Activated CD8-positive, alpha-beta memory T cell treated with anti-CD3 and anti-CD28 coated beads, Interleukin-2, amount 10 ng/mL, durations not matched to agents 7 days and 5 days (primary cell): ENCODE data around the gene RAD51D. TPM values are rescaled to one million over a fixed set of nuclear protein-coding genes. Genes with fewer than 3 reads are reported as not detected.
"Not testable (repeated sequence)": the region's sequence is repeated elsewhere in the genome, so short reads cannot be mapped to it uniquely, and the experiment has no call there.

ENCODE experiments used
- ATAC-seq: fragments of 150-1000 bp; cut with Tn5 transposase; one replicate; pipeline ENCODE4 v1.10.0; 2021; ENCODE audit warnings: moderate library complexity
- CTCF ChIA-PET: fragments of 350-600 bp; sonication (Branson Sonifier 250); formaldehyde crosslinking; loops from one replicate; lab custom pipeline; 2021; ENCODE audit warnings: antibody characterized with exemption; lab: Charles Lee
- DNase-seq: peaks from one replicate; pipeline ENCODE4 v3.0.0-alpha.2; 2020
- H3K27ac Mint-ChIP-seq: one replicate; pipeline ENCODE4 v1.8.0; 2021; ENCODE audit warnings: mild to moderate bottlenecking, mixed read lengths
- H3K27me3 Mint-ChIP-seq: one replicate; pipeline ENCODE4 v1.8.0; 2021; ENCODE audit warnings: mixed read lengths
- H3K36me3 Mint-ChIP-seq: one replicate; pipeline ENCODE4 v1.8.0; 2021; ENCODE audit warnings: mild to moderate bottlenecking, mixed read lengths
- H3K4me1 Mint-ChIP-seq: one replicate; pipeline ENCODE4 v1.8.0; 2021; ENCODE audit warnings: mixed read lengths
- H3K4me3 Mint-ChIP-seq: one replicate; pipeline ENCODE4 v1.8.0; 2021; ENCODE audit warnings: mild to moderate bottlenecking, moderate library complexity, mixed read lengths
- H3K9me3 Mint-ChIP-seq: one replicate; pipeline ENCODE4 v1.8.0; 2022; ENCODE audit warnings: low read depth, mixed read lengths
- total RNA-seq, 2 experiments: library from RNA; stranded (reverse); gene quantifications; one replicate each; pipeline ENCODE4 v1.2.3, GENCODE V29; 2021

Gene RAD51D
- total RNA-seq, 2 experiments from 2014 or later: 34.0 to 43.0 TPM

DNA sequence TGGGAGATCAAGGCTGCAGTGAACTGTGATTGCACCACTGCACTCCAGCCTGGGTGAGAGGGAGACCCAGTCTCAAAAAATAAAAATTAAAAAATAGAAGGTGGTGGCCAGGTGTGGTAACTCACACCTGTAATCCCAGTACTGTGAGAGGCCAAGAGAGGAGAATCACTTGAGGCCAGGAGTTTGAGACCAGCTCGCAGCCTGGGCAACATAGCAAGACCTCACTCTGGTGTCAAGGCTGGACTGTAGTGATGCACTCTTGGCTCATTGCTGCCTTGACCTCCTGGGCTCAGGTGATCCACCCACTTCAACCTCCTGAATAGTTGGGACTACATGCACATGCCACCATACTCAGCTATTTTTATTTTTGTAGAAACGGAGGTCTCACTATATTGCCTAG is 69.5 kb downstream of the RAD51D start:
- CTCF ChIA-PET: interaction anchor here (0.9 to 1.5 kb wide), 3 partner anchors 13 to 40 kb away, joined by 3 read pairs; no protein-coding TSS in a partner anchor
- peak overlapping the region; percentile 55 for H3K27ac Mint-ChIP-seq
- no peak for DNase-seq

DNA sequence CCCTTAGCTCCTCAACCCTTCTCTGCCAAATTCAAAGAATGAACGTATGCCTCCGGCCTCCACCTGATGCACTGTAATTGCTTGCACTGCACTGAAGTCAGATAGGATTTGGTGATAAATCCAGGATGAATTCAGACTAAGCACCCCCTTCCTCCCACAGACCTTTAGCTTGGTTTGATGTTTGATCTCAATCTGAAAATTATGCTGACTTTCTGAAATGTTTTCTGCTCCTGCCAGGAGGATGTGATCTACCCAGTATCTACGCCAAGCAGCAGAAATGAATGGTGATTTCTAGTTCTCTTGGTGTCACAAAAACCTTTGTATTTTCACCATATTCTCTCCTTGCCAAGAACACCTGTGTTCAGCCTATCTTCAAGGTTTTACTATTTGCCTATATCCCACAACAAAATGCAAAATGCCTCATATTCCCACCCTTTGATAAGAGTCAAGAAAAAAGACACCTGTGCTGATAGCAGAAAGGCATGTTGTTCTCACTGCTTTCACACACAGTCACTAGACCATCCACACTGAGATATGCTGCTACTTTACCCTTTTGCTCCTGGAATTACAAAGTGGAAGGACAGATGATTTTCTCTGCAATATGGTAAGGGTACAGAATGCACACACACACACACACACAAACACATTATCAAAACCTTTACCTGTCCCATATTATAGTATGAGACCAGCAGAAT is 70.8 kb downstream of the RAD51D start:
- no peak for DNase-seq
- H3K4me1 Mint-ChIP-seq: peaks cover 71% of the 10 kb centered on the region

More for the DNA sequence above, 69.5 kb downstream of the RAD51D start:
- peaks cover 18% of the 10 kb centered on the region for H3K36me3 Mint-ChIP-seq
- no peak for ATAC-seq
- no peaks in the 10 kb centered on the region for H3K9me3 Mint-ChIP-seq
- peaks cover 67% of the 10 kb centered on the region for H3K4me1 Mint-ChIP-seq
- no peak overlapping the region for H3K4me3 Mint-ChIP-seq
- H3K27me3 Mint-ChIP-seq: no peaks in the 10 kb centered on the region

GRCh38 chr17:35046740-35047283 is 72.8 kb downstream of the RAD51D start:
- peaks cover 60% of the 10 kb centered on the region for H3K4me1 Mint-ChIP-seq
- H3K27me3 Mint-ChIP-seq: no peaks in the 10 kb centered on the region
- H3K27ac Mint-ChIP-seq: peak overlapping the region; percentile 98
- CTCF ChIA-PET: interaction anchor here (0.9 to 2.7 kb wide), 12 partner anchors 11 to 72 kb away, joined by 3 to 13 read pairs (median 5); partner anchors contain the start of genes RAD51D and RFFL
- DNase-seq (peak; percentile 86), ATAC-seq (peak; percentile 96)
- no peaks in the 10 kb centered on the region for H3K9me3 Mint-ChIP-seq
- H3K36me3 Mint-ChIP-seq: peaks cover 13% of the 10 kb centered on the region
- H3K4me3 Mint-ChIP-seq: peak overlapping the region; percentile 83

More for the DNA sequence above, 70.8 kb downstream of the RAD51D start:
- CTCF ChIA-PET: interaction anchor here (1.3 kb wide), 1 partner anchor 41 kb away, joined by 3 read pairs; no protein-coding TSS in a partner anchor
- H3K36me3 Mint-ChIP-seq: peaks cover 13% of the 10 kb centered on the region
- H3K9me3 Mint-ChIP-seq: no peaks in the 10 kb centered on the region
- no peaks in the 10 kb centered on the region for H3K27me3 Mint-ChIP-seq
- peak overlapping the region; percentile 40 for H3K27ac Mint-ChIP-seq
- no peak for ATAC-seq
- H3K4me3 Mint-ChIP-seq: no peak overlapping the region

DNA sequence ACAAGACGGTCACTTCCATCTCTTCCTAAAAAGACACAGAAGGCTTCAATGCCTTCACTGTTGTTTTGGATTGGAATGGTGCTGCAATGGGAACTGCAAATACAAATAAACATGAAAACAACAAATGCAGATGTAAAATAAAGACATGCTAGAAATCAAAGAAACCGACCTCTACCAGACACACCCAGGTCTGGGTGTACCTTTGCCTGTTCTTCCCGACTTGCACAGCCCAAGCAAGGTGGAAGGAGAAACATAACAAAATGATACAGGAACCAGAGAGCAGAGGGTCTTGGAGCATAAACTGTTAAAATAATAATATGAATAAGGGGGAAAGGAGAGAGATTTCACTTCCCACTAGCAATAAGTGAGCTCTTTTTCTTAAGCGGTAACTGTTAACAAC is 73.4 kb downstream of the RAD51D start:
- CTCF ChIA-PET: interaction anchor here (0.9 to 2.7 kb wide), 9 partner anchors 10 to 64 kb away, joined by 3 to 13 read pairs (median 5); partner anchors contain the start of gene RFFL
- DNase-seq (no peak), ATAC-seq (peak; percentile 1)
- H3K9me3 Mint-ChIP-seq: no peaks in the 10 kb centered on the region
- peak overlapping the region; percentile 83 for H3K4me3 Mint-ChIP-seq
- H3K4me1 Mint-ChIP-seq: peaks cover 54% of the 10 kb centered on the region
- H3K36me3 Mint-ChIP-seq: peaks cover 17% of the 10 kb centered on the region
- no peaks in the 10 kb centered on the region for H3K27me3 Mint-ChIP-seq
- H3K27ac Mint-ChIP-seq: peak overlapping the region; percentile 98

- ATAC-seq, H3K9me3 Mint-ChIP-seq: not testable (repeated sequence)
- peaks cover 50% of the 10 kb centered on the region for H3K4me1 Mint-ChIP-seq
Observed at GRCh38 chr17:35045458-35045979, 74.1 kb downstream of the RAD51D start.

GRCh38 chr17:35044181-35044580 is 75.5 kb downstream of the RAD51D start:
- no peaks in the 10 kb centered on the region for H3K9me3 Mint-ChIP-seq
- H3K4me1 Mint-ChIP-seq: peaks cover 46% of the 10 kb centered on the region
- no peaks in the 10 kb centered on the region for H3K27me3 Mint-ChIP-seq
- ATAC-seq (no peak), DNase-seq (no peak)
- H3K27ac Mint-ChIP-seq: no peak overlapping the region
- CTCF ChIA-PET: interaction anchor here (1.1 kb wide), 1 partner anchor 46 kb away, joined by 4 read pairs; no protein-coding TSS in a partner anchor
- peaks cover 23% of the 10 kb centered on the region for H3K36me3 Mint-ChIP-seq
- H3K4me3 Mint-ChIP-seq: no peak overlapping the region

More at GRCh38 chr17:35045458-35045979, 74.1 kb downstream of the RAD51D start:
- Mint-ChIP-seq H3K27ac (peak overlapping the region; percentile 98), H3K36me3 (peaks cover 21% of the 10 kb centered on the region), H3K4me3 (peak overlapping the region; percentile 83)
- CTCF ChIA-PET: interaction anchor here (1.2 to 2.7 kb wide), 2 partner anchors 23 to 44 kb away, joined by 6 to 13 read pairs; no protein-coding TSS in a partner anchor
- DNase-seq, H3K27me3 Mint-ChIP-seq: not testable (repeated sequence)

Other genes with a start within 250 kb of the RAD51D start
- 1 to 10 TPM; 1.9 to 2.4 TPM for gene CCT6B, start 158.4 kb downstream of the RAD51D start, total RNA-seq
- 10 to 100 TPM; 27.7 to 32.7 TPM for gene ZNF830, start 158.3 kb downstream of the RAD51D start, total RNA-seq
- gene LIG3, start 139.3 kb downstream of the RAD51D start, total RNA-seq: 10 to 100 TPM; 54.4 to 56.5 TPM
- 10 to 100 TPM; 47.7 to 52.2 TPM for gene RFFL, start 56.2 kb downstream of the RAD51D start, total RNA-seq
- not detected for gene FNDC8, start 1.8 kb upstream of the RAD51D start, total RNA-seq
- gene NLE1, start 22.4 kb upstream of the RAD51D start, total RNA-seq: 10 to 100 TPM; 23.0 to 30.5 TPM
- gene UNC45B, start 28.0 kb upstream of the RAD51D start, total RNA-seq: under 1 TPM in 1 of 2 experiments, not detected in 1; 0.06 TPM
- gene SLC35G3, start 74.5 kb upstream of the RAD51D start, total RNA-seq: not detected
- gene SLFN5, start 123.2 kb upstream of the RAD51D start, total RNA-seq: 100 to 1,000 TPM; 158 to 193 TPM